Skeletal muscle tissue (tissue), 4 donors: ENCODE results near the gene PHF10. TPM values are rescaled to one million over a fixed set of nuclear protein-coding genes. Genes with fewer than 3 reads are reported as not detected.
"Not testable (repeated sequence)": the region's sequence is repeated elsewhere in the genome, so short reads cannot be mapped to it uniquely, and the experiment has no call there.

Experiments used
- H3K27ac ChIP-seq: one replicate; pipeline ENCODE4 v1.7.0; 2013; ENCODE audit warnings: mild to moderate bottlenecking, low read depth, low read length, inconsistent platforms
- H3K27me3 ChIP-seq, 3 donors: one replicate each; pipeline ENCODE4 v1.7.0; 2013; ENCODE audit warnings: low read length in 3 of 3; ENCODE audit not compliant: control insufficient read depth in 3 of 3, insufficient read depth in 3 of 3
- H3K36me3 ChIP-seq, 3 donors: one replicate each; pipeline ENCODE4 v1.7.0; 2013; ENCODE audit warnings: low read length in 3 of 3; ENCODE audit not compliant: control insufficient read depth in 3 of 3, insufficient read depth in 3 of 3
- H3K4me1 ChIP-seq, 3 donors: one replicate each; pipeline ENCODE4 v1.7.0; 2013; ENCODE audit warnings: low read length in 3 of 3, mild to moderate bottlenecking in 3 of 3; ENCODE audit not compliant: control insufficient read depth in 3 of 3, insufficient read depth in 3 of 3
- H3K4me3 ChIP-seq, 3 donors: one replicate each; pipeline ENCODE4 v1.7.0; 2013; ENCODE audit warnings: low read length in 3 of 3
- H3K9ac ChIP-seq, 3 donors: one replicate each; pipeline ENCODE4 v1.7.0; 2013; ENCODE audit warnings: low read length in 3 of 3, mild to moderate bottlenecking in 3 of 3, moderate library complexity in 2 of 3, low read depth in 1 of 3
- H3K9me3 ChIP-seq, 3 donors: one replicate each; pipeline ENCODE4 v1.7.0; 2013; ENCODE audit warnings: low read length in 3 of 3; ENCODE audit not compliant: control insufficient read depth in 3 of 3
- total RNA-seq: library from RNA; depleted of rRNA; stranded (reverse); fragments of >200 nt; gene quantifications from one replicate; pipeline ENCODE4 v1.2.3, GENCODE V29; 2014
- donor health status: Osteomylitis.

PHF10 gene
- total RNA-seq = 29.7 TPM

- H3K27ac ChIP-seq = peak within 1 kb of the TSS; percentile 84
- H3K36me3 ChIP-seq = no peaks in the 10 kb centered on the region
- peak within 1 kb of the TSS; percentile 85 to 93 (median 89) for H3K9ac ChIP-seq
- no peaks in the 10 kb centered on the region for H3K27me3 ChIP-seq
- H3K9me3 ChIP-seq = no peaks in the 10 kb centered on the region
- peak within 1 kb of the TSS; percentile 84 to 94 (median 85) for H3K4me3 ChIP-seq
- peaks cover 15 to 24% (median 17%) of the 10 kb centered on the region in 3 donors for H3K4me1 ChIP-seq
These were observed at the start of gene PHF10 for GRCh38 chr6:169724494-169725124. Gene PHF10 (minus strand): TSS chr6:169724500. CDS start chr6:169723931, 569 bp downstream.

- Histone ChIP-seq H3K9ac (no peak overlapping the region), H3K27ac (no peak overlapping the region), H3K36me3 (peaks cover 33 to 53% (median 52%) of the 10 kb centered on the region in 3 donors), H3K9me3 (no peaks in the 10 kb centered on the region), H3K27me3 (no peaks in the 10 kb centered on the region), H3K4me3 (no peak overlapping the region), H3K4me1 (peaks cover 4 to 8% (median 5%) of the 10 kb centered on the region in 3 donors)
These were observed 42.8 kb upstream of the PHF10 start for GRCh38 chr6:169766921-169767736.

- H3K36me3 ChIP-seq = peaks cover 28 to 51% (median 45%) of the 10 kb centered on the region in 3 donors
- H3K9ac ChIP-seq = no peak overlapping the region
- no peaks in the 10 kb centered on the region for H3K9me3 ChIP-seq
- no peaks in the 10 kb centered on the region for H3K27me3 ChIP-seq
- H3K27ac ChIP-seq = no peak overlapping the region
- no peak overlapping the region for H3K4me3 ChIP-seq
- peaks cover 4 to 8% (median 5%) of the 10 kb centered on the region in 3 donors for H3K4me1 ChIP-seq
These were observed 41.9 kb upstream of the PHF10 start for GRCh38 chr6:169766232-169766631.

DNA sequence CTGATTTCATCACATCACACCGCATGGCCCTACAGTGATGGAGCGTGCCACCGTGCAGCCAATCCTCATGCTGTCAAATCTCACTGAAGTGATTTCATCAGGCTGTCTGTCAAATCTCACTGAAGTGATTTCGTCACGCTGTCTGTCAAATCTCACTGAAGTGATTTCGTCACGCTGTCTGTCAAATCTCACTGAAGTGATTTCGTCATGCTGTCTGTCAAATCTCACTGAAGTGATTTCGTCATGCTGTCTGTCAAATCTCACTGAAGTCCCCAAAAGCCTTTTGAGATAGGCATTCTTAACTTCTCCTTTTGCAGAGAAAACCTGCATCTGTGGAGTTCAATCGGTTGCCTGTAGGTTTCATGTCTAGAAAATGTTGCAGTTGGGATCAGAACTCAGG lies 41.5 kb upstream of the PHF10 start:
- not testable (repeated sequence) for H3K4me3 ChIP-seq, H3K9ac ChIP-seq, H3K9me3 ChIP-seq, H3K27ac ChIP-seq, H3K27me3 ChIP-seq, H3K4me1 ChIP-seq
- peaks cover 33 to 56% (median 47%) of the 10 kb centered on the region in 3 donors for H3K36me3 ChIP-seq

GRCh38 chr6:169763881-169764280 lies 39.6 kb upstream of the PHF10 start:
- Histone ChIP-seq H3K27me3 (no peaks in the 10 kb centered on the region), H3K4me1 (peaks cover 4 to 8% (median 5%) of the 10 kb centered on the region in 3 donors), H3K36me3 (peaks cover 44 to 61% (median 60%) of the 10 kb centered on the region in 3 donors), H3K9ac (peak overlapping the region in 1 of 3 donors; percentile 33), H3K27ac (no peak overlapping the region), H3K9me3 (no peaks in the 10 kb centered on the region), H3K4me3 (no peak overlapping the region)

GRCh38 chr6:169763308-169763707 lies 39.0 kb upstream of the PHF10 start:
- no peak overlapping the region for H3K27ac ChIP-seq
- peak overlapping the region in 1 of 3 donors; percentile 33 for H3K9ac ChIP-seq
- H3K27me3 ChIP-seq = no peaks in the 10 kb centered on the region
- H3K9me3 ChIP-seq = no peaks in the 10 kb centered on the region
- H3K36me3 ChIP-seq = peaks cover 44 to 64% (median 57%) of the 10 kb centered on the region in 3 donors
- no peak overlapping the region for H3K4me3 ChIP-seq
- H3K4me1 ChIP-seq = peaks cover 4 to 8% (median 5%) of the 10 kb centered on the region in 3 donors

GRCh38 chr6:169755162-169755561 lies 30.9 kb upstream of the PHF10 start:
- H3K36me3 ChIP-seq = peaks cover 19 to 28% (median 21%) of the 10 kb centered on the region in 3 donors

GRCh38 chr6:169752074-169752623 lies 27.8 kb upstream of the PHF10 start:
- peak overlapping the region; percentile 88 to 94 (median 90) for H3K4me3 ChIP-seq
- H3K27me3 ChIP-seq = no peaks in the 10 kb centered on the region
- H3K36me3 ChIP-seq = peaks cover 1 to 7% (median 7%) of the 10 kb centered on the region in 3 donors
- peak overlapping the region; percentile 96 to 98 (median 97) for H3K9ac ChIP-seq
- H3K9me3 ChIP-seq = no peaks in the 10 kb centered on the region
- peak overlapping the region; percentile 93 for H3K27ac ChIP-seq
- peaks cover 9 to 23% (median 19%) of the 10 kb centered on the region in 3 donors for H3K4me1 ChIP-seq

More at GRCh38 chr6:169755162-169755561, 30.9 kb upstream of the PHF10 start:
- Histone ChIP-seq H3K4me1 (peaks cover 9 to 20% (median 18%) of the 10 kb centered on the region in 3 donors), H3K9ac (no peak overlapping the region), H3K27me3 (no peaks in the 10 kb centered on the region), H3K27ac (no peak overlapping the region), H3K4me3 (no peak overlapping the region), H3K9me3 (no peaks in the 10 kb centered on the region)

DNA sequence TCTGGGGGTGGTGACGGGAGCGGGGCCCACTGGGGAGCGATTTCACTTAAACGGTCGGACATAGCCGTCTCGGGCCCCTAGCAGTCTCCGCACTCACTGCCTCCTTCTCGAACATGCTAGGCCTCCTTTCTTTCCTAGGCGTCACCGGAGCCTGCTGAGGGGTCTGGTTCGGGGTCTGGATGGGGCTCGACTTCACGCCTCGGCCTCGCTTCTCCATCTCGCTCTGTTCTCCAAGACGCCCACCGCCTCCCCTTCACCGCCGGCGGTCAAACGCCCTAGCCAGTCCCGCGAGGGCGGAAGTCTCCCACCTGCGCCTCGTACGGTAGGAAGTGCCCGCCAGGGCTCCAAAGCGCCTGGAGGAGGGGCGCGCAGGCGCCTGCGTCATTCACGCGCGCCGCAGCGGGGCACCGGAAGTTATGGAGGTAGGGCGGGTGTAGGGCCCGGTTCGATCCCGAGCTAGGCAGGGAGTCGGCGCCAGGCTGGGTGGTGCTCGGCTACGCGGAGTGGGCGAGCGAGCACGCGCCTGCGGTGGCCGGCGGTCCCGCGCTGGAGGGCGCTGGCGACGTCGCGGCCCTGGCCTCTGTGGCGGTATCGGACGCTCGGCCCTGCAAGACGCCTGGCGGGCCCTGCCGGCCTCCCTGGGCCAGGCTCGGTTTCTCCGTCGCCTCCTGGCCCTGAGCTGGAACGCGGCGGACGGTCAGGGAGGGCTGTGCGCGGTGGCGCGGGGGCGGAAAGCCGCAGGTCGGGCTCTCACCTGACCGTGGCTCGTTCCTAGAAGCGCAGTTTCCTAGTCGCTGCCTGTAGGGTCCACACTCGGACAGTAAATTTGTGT lies 27.2 kb upstream of the PHF10 start, which contains the start of the genes DYNLT2 and ERMARD:
TSS of gene DYNLT2 (minus strand) at position 331 of the 832 bp plus-strand sequence. CDS start at position 217, 114 bp downstream.
TSS of gene ERMARD (plus strand) at position 381 of the 832 bp plus-strand sequence. CDS start at position 417, 36 bp downstream.
- peak within 1 kb of the TSS; percentile 88 to 94 (median 90) for H3K4me3 ChIP-seq
- peak within 1 kb of the TSS; percentile 93 for H3K27ac ChIP-seq
- peaks cover 9 to 23% (median 19%) of the 10 kb centered on the region in 3 donors for H3K4me1 ChIP-seq
- no peaks in the 10 kb centered on the region for H3K27me3 ChIP-seq
- peak within 1 kb of the TSS; percentile 96 to 98 (median 97) for H3K9ac ChIP-seq
- H3K36me3 ChIP-seq = no peaks in the 10 kb centered on the region
- H3K9me3 ChIP-seq = no peaks in the 10 kb centered on the region
